GM21390 (cell line): ENCODE results near the gene PATE1.
"Not testable (repeated sequence)": the region's sequence is repeated elsewhere in the genome, so short reads cannot be mapped to it uniquely, and the experiment has no call there.

Source experiments
- ATAC-seq: cut with Tn5 transposase; IDR thresholded peaks from one replicate; pipeline ENCODE4 v1.9.1; 2021; ENCODE audit not compliant: unreplicated experiment

Gene PATE1

GRCh38 chr11:125745979-125746378 is at the start of gene PATE1:
Gene PATE1 (plus strand): TSS chr11:125746279. CDS start chr11:125746305, 26 bp downstream.
- ATAC-seq: no peak

- ATAC-seq: no peak
Observed at GRCh38 chr11:125701018-125701610, 45.0 kb upstream of the PATE1 start.

GRCh38 chr11:125701858-125702621 is 44.0 kb upstream of the PATE1 start:
- ATAC-seq: no peak

- not testable (repeated sequence) for ATAC-seq
Observed at GRCh38 chr11:125704686-125705085, 41.4 kb upstream of the PATE1 start.

GRCh38 chr11:125720781-125721180 is 25.3 kb upstream of the PATE1 start:
- no peak for ATAC-seq

- no peak for ATAC-seq
Observed at GRCh38 chr11:125724125-125724524, 22.0 kb upstream of the PATE1 start.

- ATAC-seq: no peak
Observed at GRCh38 chr11:125728969-125729368, 17.1 kb upstream of the PATE1 start.

- ATAC-seq: no peak
Observed at GRCh38 chr11:125740617-125741016, 5.5 kb upstream of the PATE1 start.

- ATAC-seq: no peak
Observed at GRCh38 chr11:125743681-125744080, 2.4 kb upstream of the PATE1 start.

- no peak for ATAC-seq
Observed at GRCh38 chr11:125750629-125751028, 4.5 kb downstream of the PATE1 start.

- ATAC-seq: no peak
Observed at GRCh38 chr11:125756050-125756449, 10.0 kb downstream of the PATE1 start.

- ATAC-seq: no peak
Observed at GRCh38 chr11:125762445-125762844, 16.4 kb downstream of the PATE1 start.

GRCh38 chr11:125763483-125763882 is 17.4 kb downstream of the PATE1 start:
- no peak for ATAC-seq

GRCh38 chr11:125766251-125766650 is 20.2 kb downstream of the PATE1 start:
- ATAC-seq: no peak

- no peak for ATAC-seq
Observed at GRCh38 chr11:125768336-125769046, 22.4 kb downstream of the PATE1 start.

- no peak for ATAC-seq
Observed at GRCh38 chr11:125770583-125770982, 24.5 kb downstream of the PATE1 start.

- no peak for ATAC-seq
Observed at GRCh38 chr11:125772834-125773505, 26.9 kb downstream of the PATE1 start.

- no peak for ATAC-seq
Observed at GRCh38 chr11:125773516-125773915, 27.4 kb downstream of the PATE1 start.

- no peak for ATAC-seq
Observed at GRCh38 chr11:125777309-125777708, 31.2 kb downstream of the PATE1 start.

- no peak for ATAC-seq
Observed at GRCh38 chr11:125778728-125779127, 32.6 kb downstream of the PATE1 start, which contains the start of gene PATE2. Gene PATE2 (minus strand): TSS chr11:125778828. CDS start chr11:125778773, 55 bp downstream.

GRCh38 chr11:125784678-125785077 is 38.6 kb downstream of the PATE1 start:
- ATAC-seq: no peak
